HG03064 (cell line): Measurements from ENCODE around the gene TBC1D25.

Experiments used
- ATAC-seq: cut with Tn5 transposase; IDR thresholded peaks from one replicate; pipeline ENCODE4 v1.9.1; 2021; ENCODE audit warnings: low read depth; ENCODE audit not compliant: unreplicated experiment

The TBC1D25 gene

GRCh38 chrX:48559636-48560035 is 20.1 kb downstream of the TBC1D25 start:
- no peak for ATAC-seq

- no peak for ATAC-seq
Observed at GRCh38 chrX:48560056-48560455, 20.5 kb downstream of the TBC1D25 start.

GRCh38 chrX:48560681-48561080 is 21.2 kb downstream of the TBC1D25 start:
- ATAC-seq: no peak

GRCh38 chrX:48569958-48570357 is 30.4 kb downstream of the TBC1D25 start:
- ATAC-seq: no peak

- no peak for ATAC-seq
Observed at GRCh38 chrX:48573690-48574269, 34.3 kb downstream of the TBC1D25 start.

GRCh38 chrX:48574270-48575266 is 35.1 kb downstream of the TBC1D25 start, which contains the start of gene RBM3:
Gene RBM3 (plus strand): TSS chrX:48574484. CDS start chrX:48575181, 697 bp downstream.
- ATAC-seq: peak; percentile 76

GRCh38 chrX:48575642-48576041 is 36.1 kb downstream of the TBC1D25 start:
- ATAC-seq: no peak

- no peak for ATAC-seq
Observed at GRCh38 chrX:48576108-48576507, 36.6 kb downstream of the TBC1D25 start.

- ATAC-seq: no peak
Observed at GRCh38 chrX:48578661-48579128, 39.2 kb downstream of the TBC1D25 start.

GRCh38 chrX:48579259-48579658 is 39.7 kb downstream of the TBC1D25 start:
- no peak for ATAC-seq

- ATAC-seq: no peak
Observed at GRCh38 chrX:48580662-48581061, 41.1 kb downstream of the TBC1D25 start.

- no peak for ATAC-seq
Observed at GRCh38 chrX:48584698-48585097, 45.2 kb downstream of the TBC1D25 start.

- no peak for ATAC-seq
Observed at GRCh38 chrX:48589482-48590162, 50.1 kb downstream of the TBC1D25 start.

GRCh38 chrX:48590203-48591103 is 50.9 kb downstream of the TBC1D25 start:
- ATAC-seq: no peak

GRCh38 chrX:48591255-48591791 is 51.8 kb downstream of the TBC1D25 start:
- ATAC-seq: no peak

GRCh38 chrX:48592971-48593370 is 53.5 kb downstream of the TBC1D25 start:
- ATAC-seq: no peak

- no peak for ATAC-seq
Observed at GRCh38 chrX:48595929-48596328, 56.4 kb downstream of the TBC1D25 start.

GRCh38 chrX:48597353-48598264 is 58.1 kb downstream of the TBC1D25 start, which contains the start of gene WDR13:
Gene WDR13 (plus strand): TSS chrX:48597492. CDS start chrX:48597997, 505 bp downstream.
- no peak for ATAC-seq

- ATAC-seq: no peak
Observed at GRCh38 chrX:48598614-48599013, 59.1 kb downstream of the TBC1D25 start.
